ENCODE results near the gene SMYD3. TPM values are rescaled to one million over a fixed set of nuclear protein-coding genes. Genes with fewer than 3 reads are reported as not detected.
"Not testable (repeated sequence)": the region's sequence is repeated elsewhere in the genome, so short reads cannot be mapped to it uniquely, and the experiment has no call there.

SMYD3 gene
- total and polyA plus RNA-seq, 11 donors, result 6.3 to 12.1 (median 9.5) TPM

DNA sequence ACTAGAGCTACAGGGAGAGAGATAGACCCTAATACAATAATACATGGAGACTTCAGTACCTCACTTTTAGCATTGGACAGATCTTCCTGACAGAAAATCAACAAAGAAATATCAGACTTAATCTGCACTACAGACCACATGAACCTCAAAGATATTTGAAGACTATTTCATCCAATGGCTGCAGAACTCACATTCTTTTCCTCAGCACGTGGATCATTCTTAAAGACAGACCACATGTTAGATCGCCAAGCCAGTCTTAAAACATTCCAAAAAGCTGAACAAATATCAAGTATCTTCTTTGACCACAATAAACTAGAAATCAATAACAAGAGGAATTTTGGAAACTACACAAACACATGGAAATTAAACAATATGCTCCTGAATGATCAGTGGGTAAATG lies 776.3 kb downstream of the SMYD3 start:
- intact Hi-C loops (cut with DNase I), result no loop called here

DNA sequence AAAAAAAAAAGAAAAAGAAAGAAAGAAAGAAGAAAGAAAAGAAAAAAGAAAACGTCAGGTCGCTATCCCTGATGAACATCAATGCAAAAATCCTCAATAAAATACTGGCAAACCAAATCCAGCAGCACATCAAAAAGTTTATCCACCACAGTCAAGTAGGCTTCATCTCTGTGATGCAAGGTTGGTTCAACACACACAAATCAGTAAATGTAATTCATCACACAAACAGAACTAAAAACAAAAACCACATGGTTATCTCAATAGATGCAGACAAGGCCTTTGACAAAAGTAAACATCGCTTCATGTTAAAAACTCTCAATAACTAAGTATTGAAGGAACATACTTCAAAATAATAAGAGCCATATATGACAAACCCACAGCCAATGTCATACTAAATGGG lies 779.0 kb downstream of the SMYD3 start:
- peaks cover 0 to 77% (median 12%) of the 10 kb centered on the region in 12 donors for H3K9me3 ChIP-seq
- H3K4me3 ChIP-seq; DNase-seq; H3K27me3 ChIP-seq; H3K36me3 ChIP-seq; ATAC-seq; intact Hi-C loops (cut with DNase I); H3K4me1 ChIP-seq; H3K27ac ChIP-seq: not testable (repeated sequence)
- 96 to 99% (median 99%) methylated on average over 3 of the region's 3 CpGs for WGBS, 4 donors

More for the DNA sequence above, 776.3 kb downstream of the SMYD3 start:
- WGBS, 4 donors, result 87 to 91% (median 89%) methylated on average over 2 of the region's 2 CpGs
- no peak overlapping the region for H3K27ac ChIP-seq
- H3K4me3 ChIP-seq, result no peak overlapping the region
- H3K27me3 ChIP-seq, result no peaks in the 10 kb centered on the region
- no peaks in the 10 kb centered on the region for H3K36me3 ChIP-seq
- no peak for DNase-seq
- H3K4me1 ChIP-seq, result no peaks in the 10 kb centered on the region
- H3K9me3 ChIP-seq, result peaks cover 0 to 77% (median 12%) of the 10 kb centered on the region in 12 donors
- TF ChIP-seq, protein P1, sequence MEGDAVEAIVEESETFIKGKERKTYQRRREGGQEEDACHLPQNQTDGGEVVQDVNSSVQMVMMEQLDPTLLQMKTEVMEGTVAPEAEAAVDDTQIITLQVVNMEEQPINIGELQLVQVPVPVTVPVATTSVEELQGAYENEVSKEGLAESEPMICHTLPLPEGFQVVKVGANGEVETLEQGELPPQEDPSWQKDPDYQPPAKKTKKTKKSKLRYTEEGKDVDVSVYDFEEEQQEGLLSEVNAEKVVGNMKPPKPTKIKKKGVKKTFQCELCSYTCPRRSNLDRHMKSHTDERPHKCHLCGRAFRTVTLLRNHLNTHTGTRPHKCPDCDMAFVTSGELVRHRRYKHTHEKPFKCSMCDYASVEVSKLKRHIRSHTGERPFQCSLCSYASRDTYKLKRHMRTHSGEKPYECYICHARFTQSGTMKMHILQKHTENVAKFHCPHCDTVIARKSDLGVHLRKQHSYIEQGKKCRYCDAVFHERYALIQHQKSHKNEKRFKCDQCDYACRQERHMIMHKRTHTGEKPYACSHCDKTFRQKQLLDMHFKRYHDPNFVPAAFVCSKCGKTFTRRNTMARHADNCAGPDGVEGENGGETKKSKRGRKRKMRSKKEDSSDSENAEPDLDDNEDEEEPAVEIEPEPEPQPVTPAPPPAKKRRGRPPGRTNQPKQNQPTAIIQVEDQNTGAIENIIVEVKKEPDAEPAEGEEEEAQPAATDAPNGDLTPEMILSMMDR (IDR thresholded peaks at IDR 0.05), result no peak
- TF ChIP-seq POLR2A (IDR thresholded peaks at IDR 0.05), result no peak
- ATAC-seq, result no peak

DNA sequence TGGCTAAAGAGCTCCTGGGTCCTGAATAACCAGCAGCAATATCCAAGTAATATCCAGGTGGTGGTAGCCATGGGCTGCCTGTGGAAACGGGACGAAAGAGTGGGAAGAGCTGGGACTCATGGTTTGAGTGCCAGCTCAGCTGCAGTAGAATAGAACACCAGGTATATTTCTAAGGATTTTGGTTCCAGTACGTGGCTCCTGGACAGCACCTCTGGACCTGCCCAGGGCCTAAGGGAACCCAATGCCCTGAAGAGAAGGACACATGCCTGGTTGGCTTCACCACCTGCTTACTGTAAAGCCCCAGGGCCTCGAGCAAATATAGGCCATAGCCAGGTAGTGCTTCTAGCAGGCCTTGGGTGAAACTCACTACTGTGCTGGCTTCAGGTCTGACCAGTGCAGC lies 785.6 kb downstream of the SMYD3 start:
- Histone ChIP-seq H3K4me1 (no peaks in the 10 kb centered on the region), H3K9me3 (peaks cover 0 to 15% (median 0%) of the 10 kb centered on the region in 12 donors), H3K27ac (no peak overlapping the region), H3K27me3 (no peaks in the 10 kb centered on the region), H3K4me3 (no peak overlapping the region), H3K36me3 (no peaks in the 10 kb centered on the region)
- no peak for DNase-seq
- 62 to 94% (median 81%) methylated on average over 4 of the region's 4 CpGs for WGBS, 4 donors
- intact Hi-C loops (cut with DNase I), result no loop called here
- no peak for ATAC-seq
- TF ChIP-seq, protein P1 (IDR thresholded peaks at IDR 0.05), result no peak
- no peak for TF ChIP-seq POLR2A (IDR thresholded peaks at IDR 0.05)

GRCh38 chr1:245718951-245719350 lies 788.1 kb downstream of the SMYD3 start:
- H3K9me3 ChIP-seq, result no peaks in the 10 kb centered on the region
- no peaks in the 10 kb centered on the region for H3K4me1 ChIP-seq
- no peak for DNase-seq
- H3K27ac ChIP-seq, result no peak overlapping the region
- no peaks in the 10 kb centered on the region for H3K27me3 ChIP-seq
- TF ChIP-seq, protein P1 (IDR thresholded peaks at IDR 0.05), result no peak
- no peak for TF ChIP-seq POLR2A (IDR thresholded peaks at IDR 0.05)
- WGBS, 4 donors, result 92 to 96% (median 95%) methylated on average over 4 of the region's 4 CpGs
- no peak overlapping the region for H3K4me3 ChIP-seq
- no peaks in the 10 kb centered on the region for H3K36me3 ChIP-seq
- intact Hi-C loops (cut with DNase I), result no loop called here
- no peak for ATAC-seq

- Histone ChIP-seq H3K4me1 (no peaks in the 10 kb centered on the region), H3K9me3 (no peaks in the 10 kb centered on the region), H3K27ac (no peak overlapping the region), H3K27me3 (no peaks in the 10 kb centered on the region), H3K4me3 (no peak overlapping the region), H3K36me3 (no peaks in the 10 kb centered on the region)
- WGBS, 4 donors, result 88 to 93% (median 88%) methylated on average over 3 of the region's 3 CpGs
- DNase-seq, result no peak
- ATAC-seq, result no peak
- intact Hi-C loops (cut with DNase I), result no loop called here
- TF ChIP-seq, protein P1 (IDR thresholded peaks at IDR 0.05), result no peak
- TF ChIP-seq POLR2A (IDR thresholded peaks at IDR 0.05), result no peak
These were observed 789.0 kb downstream of the SMYD3 start for GRCh38 chr1:245718123-245718522.

All from heart left ventricle (tissue), 16 donors.